ENCODE data around the gene CARD6.

DNA sequence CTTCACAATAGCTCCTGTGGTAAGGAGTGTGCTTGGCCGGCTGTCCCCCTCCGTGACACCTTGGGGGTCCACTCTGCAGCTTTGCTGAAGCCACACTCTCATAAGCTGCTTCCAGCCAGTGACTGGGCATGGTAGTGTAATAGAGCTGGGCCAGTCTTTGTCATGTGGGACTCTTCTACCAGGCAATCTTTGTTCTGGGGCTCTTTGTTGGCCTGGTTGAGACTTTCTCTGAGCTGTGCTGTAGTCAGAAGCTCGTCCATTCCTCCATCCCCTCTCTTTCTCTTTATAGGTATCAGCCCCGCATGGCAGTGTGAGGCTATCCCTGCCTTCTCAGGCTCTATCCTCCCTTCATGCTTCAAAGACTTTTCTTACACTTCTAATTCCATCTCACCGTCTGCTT, 25.7 kb downstream of the CARD6 start:
- TF ChIP-seq, protein P1, sequence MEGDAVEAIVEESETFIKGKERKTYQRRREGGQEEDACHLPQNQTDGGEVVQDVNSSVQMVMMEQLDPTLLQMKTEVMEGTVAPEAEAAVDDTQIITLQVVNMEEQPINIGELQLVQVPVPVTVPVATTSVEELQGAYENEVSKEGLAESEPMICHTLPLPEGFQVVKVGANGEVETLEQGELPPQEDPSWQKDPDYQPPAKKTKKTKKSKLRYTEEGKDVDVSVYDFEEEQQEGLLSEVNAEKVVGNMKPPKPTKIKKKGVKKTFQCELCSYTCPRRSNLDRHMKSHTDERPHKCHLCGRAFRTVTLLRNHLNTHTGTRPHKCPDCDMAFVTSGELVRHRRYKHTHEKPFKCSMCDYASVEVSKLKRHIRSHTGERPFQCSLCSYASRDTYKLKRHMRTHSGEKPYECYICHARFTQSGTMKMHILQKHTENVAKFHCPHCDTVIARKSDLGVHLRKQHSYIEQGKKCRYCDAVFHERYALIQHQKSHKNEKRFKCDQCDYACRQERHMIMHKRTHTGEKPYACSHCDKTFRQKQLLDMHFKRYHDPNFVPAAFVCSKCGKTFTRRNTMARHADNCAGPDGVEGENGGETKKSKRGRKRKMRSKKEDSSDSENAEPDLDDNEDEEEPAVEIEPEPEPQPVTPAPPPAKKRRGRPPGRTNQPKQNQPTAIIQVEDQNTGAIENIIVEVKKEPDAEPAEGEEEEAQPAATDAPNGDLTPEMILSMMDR (conservative IDR thresholded peaks at IDR 0.05; ENCODE audit: low read depth, low read length) = no peak
- TF ChIP-seq USF2 (IDR thresholded peaks at IDR 0.05; ENCODE audit: low read depth, low read length) (no peak), RAD21 (IDR thresholded peaks at IDR 0.05; ENCODE audit: low read length) (no peak), POLR2A (IDR thresholded peaks at IDR 0.05; ENCODE audit: low read depth, low read length) (no peak), CEBPB (IDR thresholded peaks at IDR 0.05; ENCODE audit: low read depth, low read length) (no peak), SMC3 (IDR thresholded peaks at IDR 0.05; ENCODE audit: low read depth, low read length) (no peak), NFE2L2 (IDR thresholded peaks at IDR 0.05; ENCODE audit: low read depth, low read length) (no peak), BHLHE40 (IDR thresholded peaks at IDR 0.05; ENCODE audit: low read depth, low read length) (no peak), RCOR1 (IDR thresholded peaks at IDR 0.05; ENCODE audit: insufficient replicate concordance, low read length) (no peak), CHD1 (IDR thresholded peaks at IDR 0.05; ENCODE audit: low read depth, low read length) (no peak), MAFK (IDR thresholded peaks at IDR 0.05; ENCODE audit: low read depth, low read length) (no peak), ELK1 (IDR thresholded peaks at IDR 0.05; ENCODE audit: borderline replicate concordance, low read depth, low read length) (no peak), MXI1 (IDR thresholded peaks at IDR 0.05; ENCODE audit: borderline replicate concordance, low read depth, low read length) (no peak)

Measured in IMR-90 (cell line).